Hematopoietic multipotent progenitor cell treated with erythropoietin and hydrocortisone succinate and interleukin-3 and kit ligand, for 15 days (in vitro differentiated cells): Measurements from ENCODE around the gene CMTM4.
"Not testable (repeated sequence)": the region's sequence is repeated elsewhere in the genome, so short reads cannot be mapped to it uniquely, and the experiment has no call there.

ENCODE experiments used
- DNase-seq: peaks from one replicate; pipeline ENCODE4 v3.0.0-alpha.2; 2015; ENCODE audit warnings: low spot score

Gene CMTM4

GRCh38 chr16:66705790-66706505, 9.4 kb upstream of the CMTM4 start:
- DNase-seq: no peak

- DNase-seq: no peak
Measured at GRCh38 chr16:66703406-66704215, 7.1 kb upstream of the CMTM4 start.

- no peak for DNase-seq
Measured at GRCh38 chr16:66701516-66701915, 5.0 kb upstream of the CMTM4 start.

- no peak for DNase-seq
Measured at GRCh38 chr16:66701026-66701425, 4.5 kb upstream of the CMTM4 start.

GRCh38 chr16:66699898-66700297, 3.4 kb upstream of the CMTM4 start:
- DNase-seq: no peak

- no peak for DNase-seq
Measured at GRCh38 chr16:66698046-66698445, 1.5 kb upstream of the CMTM4 start.

- no peak for DNase-seq
Measured at GRCh38 chr16:66695935-66696668, 441 bp downstream of the CMTM4 start.

GRCh38 chr16:66695471-66695934, 1.0 kb downstream of the CMTM4 start:
- DNase-seq: no peak

- no peak for DNase-seq
Measured at GRCh38 chr16:66693149-66693548, 3.4 kb downstream of the CMTM4 start.

GRCh38 chr16:66692341-66692740, 4.2 kb downstream of the CMTM4 start:
- no peak for DNase-seq

- no peak for DNase-seq
Measured at GRCh38 chr16:66691234-66691633, 5.3 kb downstream of the CMTM4 start.

- DNase-seq: no peak
Measured at GRCh38 chr16:66690106-66690847, 6.3 kb downstream of the CMTM4 start.

GRCh38 chr16:66689282-66689681, 7.3 kb downstream of the CMTM4 start:
- no peak for DNase-seq

- no peak for DNase-seq
Measured at GRCh38 chr16:66687906-66688625, 8.5 kb downstream of the CMTM4 start.

- DNase-seq: not testable (repeated sequence)
Measured at GRCh38 chr16:66685501-66686115, 10.9 kb downstream of the CMTM4 start.

- no peak for DNase-seq
Measured at GRCh38 chr16:66682271-66682670, 14.3 kb downstream of the CMTM4 start.

- DNase-seq: no peak
Measured at GRCh38 chr16:66681676-66682075, 14.9 kb downstream of the CMTM4 start.

GRCh38 chr16:66678337-66678736, 18.2 kb downstream of the CMTM4 start:
- DNase-seq: no peak

GRCh38 chr16:66677836-66678235, 18.7 kb downstream of the CMTM4 start:
- no peak for DNase-seq

GRCh38 chr16:66677179-66677578, 19.4 kb downstream of the CMTM4 start:
- no peak for DNase-seq

GRCh38 chr16:66676599-66676998, 19.9 kb downstream of the CMTM4 start:
- no peak for DNase-seq
